SK-N-SH (cell line): Measurements from ENCODE around the gene MAST4. TPM values are rescaled to one million over a fixed set of nuclear protein-coding genes. Genes with fewer than 3 reads are reported as not detected.
A peak's percentile ranks its signal among the peaks of the same experiment; 100 is the strongest.

Source experiments
- CTCF ChIA-PET: fragments of 300-600, 350-600 bp; formaldehyde crosslinking; extraction: SDS; loops from one replicate; lab custom pipeline; 2021; lab: Yijun Ruan, JAX
- POLR2A ChIA-PET: fragments of 350-600 bp; sonication (Branson Sonifier 250); formaldehyde crosslinking; extraction: SDS; loops from one replicate; lab custom pipeline; 2020; ENCODE audit warnings: antibody characterized with exemption, inconsistent platforms; lab: Yijun Ruan, JAX
- DNase-seq: peaks from one replicate; pipeline ENCODE4 v3.0.0; 2012
- H2AFZ ChIP-seq: fragments of 200-600 bp; sonication (generic); 2 replicates; pipeline ENCODE4 v1.8.1; 2016; ENCODE audit warnings: antibody characterized with exemption, mild to moderate bottlenecking, low read depth
- H3F3A ChIP-seq: fragments of 200-600 bp; sonication (generic); replicated peaks from 2 replicates; pipeline ENCODE3; 2016; ENCODE audit warnings: antibody characterized with exemption, mild to moderate bottlenecking; ENCODE audit not compliant: insufficient read depth
- H3K27ac ChIP-seq, 2 experiments: fragments of 200-500 bp in 1 of 2; fragments of 200-600 bp in 1 of 2; sonication (Bioruptor generic) in 1 of 2; sonication (generic), shearing (Covaris generic) in 1 of 2; 2 replicates each; pipeline versions ENCODE4 v1.5.1 to v1.6.1; 2014 to 2016; ENCODE audit warnings: low read depth in 2 of 2, inconsistent platforms in 1 of 2, low read length in 1 of 2, mild to moderate bottlenecking in 1 of 2, mixed read lengths in 1 of 2
- H3K27me3 ChIP-seq: fragments of 200-600 bp; sonication (generic), shearing (Covaris generic); 2 replicates; pipeline ENCODE4 v1.6.1; 2016; ENCODE audit warnings: mixed run types; ENCODE audit not compliant: insufficient read depth
- H3K36me3 ChIP-seq, 2 experiments: fragments of 200-500 bp in 1 of 2; fragments of 200-600 bp in 1 of 2; sonication (Bioruptor generic) in 1 of 2; sonication (generic) in 1 of 2; replicated peaks in 1 of 2; 2 replicates each; pipeline versions ENCODE3 to v1.5.1; 2014 to 2016; ENCODE audit warnings: low read length in 1 of 2, mild to moderate bottlenecking in 1 of 2; ENCODE audit not compliant: insufficient read depth in 2 of 2, control insufficient read depth in 1 of 2
- H3K4me1 ChIP-seq, 2 experiments: fragments of 200-500 bp in 1 of 2; fragments of 200-600 bp in 1 of 2; sonication (Bioruptor generic) in 1 of 2; sonication (generic), shearing (Covaris generic) in 1 of 2; 2 replicates each; pipeline versions ENCODE4 v1.5.1 to v1.6.1; 2014 to 2016; ENCODE audit warnings: low read depth in 1 of 2, low read length in 1 of 2, mixed run types in 1 of 2; ENCODE audit not compliant: insufficient read depth in 2 of 2, control insufficient read depth in 1 of 2
- H3K4me2 ChIP-seq: fragments of 200-600 bp; sonication (generic), shearing (Covaris generic); 2 replicates; pipeline ENCODE4 v1.6.1; 2017; ENCODE audit warnings: mixed run types
- H3K4me3 ChIP-seq, 2 experiments: fragments of 200-500 bp in 1 of 2; fragments of 200-600 bp in 1 of 2; sonication (Bioruptor generic) in 1 of 2; sonication (generic), shearing (Covaris generic) in 1 of 2; 2 replicates each; pipeline versions ENCODE4 v1.5.1 to v1.8.1; 2014 to 2016; ENCODE audit warnings: low read depth in 2 of 2, inconsistent platforms in 1 of 2, low read length in 1 of 2, mild to moderate bottlenecking in 1 of 2, mixed read lengths in 1 of 2, moderate library complexity in 1 of 2
- H3K79me2 ChIP-seq: fragments of 200-600 bp; sonication (generic); 2 replicates; pipeline ENCODE4 v1.8.1; 2017; ENCODE audit warnings: mild to moderate bottlenecking; ENCODE audit not compliant: insufficient read depth
- H3K9ac ChIP-seq: fragments of 200-600 bp; sonication (generic); 2 replicates; pipeline ENCODE4 v1.6.1; 2017; ENCODE audit warnings: mixed run types
- H3K9me2 ChIP-seq: fragments of 200-600 bp; sonication (generic); 2 replicates; pipeline ENCODE4 v1.6.1; 2017; ENCODE audit warnings: mixed run types
- H3K9me3 ChIP-seq: fragments of 200-600 bp; sonication (generic); 2 replicates; pipeline ENCODE4 v1.6.1; 2017; ENCODE audit warnings: mixed run types, mild to moderate bottlenecking, moderate library complexity
- H4K20me1 ChIP-seq: fragments of 200-600 bp; sonication (generic); 2 replicates; pipeline ENCODE4 v1.6.1; 2017; ENCODE audit warnings: mild to moderate bottlenecking, mixed run types; ENCODE audit not compliant: insufficient read depth
- CTCF ChIP-seq: fragments of 200-600 bp; sonication (generic); IDR thresholded peaks from 2 replicates; pipeline ENCODE4 v1.6.1; 2017; ENCODE audit warnings: antibody characterized with exemption, mild to moderate bottlenecking, moderate library complexity
- ELF1 ChIP-seq: IDR thresholded peaks from 2 replicates; pipeline ENCODE4 v1.4.0; 2012
- EP300 ChIP-seq, 2 experiments: IDR thresholded peaks; 2 replicates each; pipeline versions ENCODE4 v1.4.0 to v1.6.1; 2012; ENCODE audit warnings: borderline replicate concordance in 1 of 2, low read depth in 1 of 2, low read length in 1 of 2
- FOSL2 ChIP-seq: IDR thresholded peaks from 2 replicates; pipeline ENCODE4 v1.4.0; 2012; ENCODE audit warnings: low read depth, mild to moderate bottlenecking, moderate library complexity, borderline replicate concordance
- FOXM1 ChIP-seq: IDR thresholded peaks from 2 replicates; pipeline ENCODE4 v1.4.0; 2012; ENCODE audit warnings: low read depth, mild to moderate bottlenecking
- GATA2 ChIP-seq: sonication (generic); formaldehyde crosslinking; IDR thresholded peaks from 2 replicates; pipeline ENCODE4 v1.5.0; 2020; ENCODE audit warnings: mild to moderate bottlenecking, missing genetic modification reagents
- IRF3 ChIP-seq: fragments of 150-350 bp; IDR thresholded peaks from 2 replicates; pipeline ENCODE4 v1.6.1; 2016; ENCODE audit warnings: mild to moderate bottlenecking, low read depth, low read length
- MEF2A ChIP-seq: IDR thresholded peaks from 2 replicates; pipeline ENCODE4 v1.4.0; 2012; ENCODE audit warnings: low read depth, borderline replicate concordance
- PBX3 ChIP-seq: IDR thresholded peaks from 2 replicates; pipeline ENCODE4; 2012
- POLR2AphosphoS5 ChIP-seq: IDR thresholded peaks from 2 replicates; pipeline ENCODE4 v1.6.1; 2012; ENCODE audit warnings: low read depth, low read length
- RAD21 ChIP-seq: IDR thresholded peaks from 2 replicates; pipeline ENCODE4 v1.6.1; 2012; ENCODE audit warnings: mild to moderate bottlenecking, low read length
- RXRA ChIP-seq: IDR thresholded peaks from 2 replicates; pipeline ENCODE4 v1.4.0; 2012; ENCODE audit warnings: low read depth, mild to moderate bottlenecking, borderline replicate concordance
- SIN3A ChIP-seq: IDR thresholded peaks from 2 replicates; pipeline ENCODE4 v1.6.1; 2012; ENCODE audit warnings: low read depth, mild to moderate bottlenecking, low read length, moderate library complexity, borderline replicate concordance
- TAF1 ChIP-seq: IDR thresholded peaks from 2 replicates; pipeline ENCODE4 v1.6.1; 2012; ENCODE audit warnings: low read depth, mild to moderate bottlenecking, low read length, moderate library complexity, borderline replicate concordance
- TCF12 ChIP-seq: IDR thresholded peaks from 2 replicates; pipeline ENCODE4 v1.4.0; 2012
- TEAD4 ChIP-seq: IDR thresholded peaks from 2 replicates; pipeline ENCODE4 v1.4.0; 2012; ENCODE audit warnings: mild to moderate bottlenecking, borderline replicate concordance; ENCODE audit not compliant: insufficient read depth
- ZBTB33 ChIP-seq: IDR thresholded peaks from 2 replicates; pipeline ENCODE4 v1.4.0; 2012; ENCODE audit warnings: low read depth, borderline replicate concordance
- WGBS: methylation state at CpG from one replicate; pipeline ENCODE4 v1.1.6; 2017; ENCODE audit warnings: low lambda C conversion rate; 5-methylcytosine and 5-hydroxymethylcytosine counted together
- polyA plus RNA-seq, 3 experiments: library from polyadenylated mRNA; depleted of rRNA; stranded (reverse); fragments of >200 nt; gene quantifications; 2 replicates each; pipeline ENCODE4 v1.2.3, GENCODE V29; 2012

MAST4 gene
- polyA plus RNA-seq, 1 of the 3 experiments (the other 2 are of a cell fraction) = 2.2 TPM

GRCh38 chr5:67015541-67016191 lies 419.5 kb downstream of the MAST4 start (continued):
- TF ChIP-seq CTCF (no peak), FOSL2 (peak; percentile 92), MEF2A (peak; percentile 48; the same call in 1 of the 2 replicates), SIN3A (0 out of 2 replicates have a peak, but pooled peaks have one; percentile 20), RXRA (peak; percentile 94; the same call in 1 of the 2 replicates), PBX3 (peak; percentile 63), ELF1 (no peak), GATA2 (no peak), ZBTB33 (no peak), TAF1 (no peak), RAD21 (no peak), TEAD4 (peak; percentile 81)

- Histone ChIP-seq H3K27me3 (no peaks in the 10 kb centered on the region), H3K79me2 (no peaks in the 10 kb centered on the region), H3F3A (peaks cover 6% of the 10 kb centered on the region), H3K9me3 (no peaks in the 10 kb centered on the region), H3K4me1 (peaks cover 0 to 2% of the 10 kb centered on the region in 2 experiments; a peak in 2 of 4 replicates), H3K27ac (no peak overlapping the region), H3K9me2 (no peaks in the 10 kb centered on the region), H2AFZ (no peak overlapping the region), H3K9ac (no peak overlapping the region), H3K36me3 (no peaks in the 10 kb centered on the region), H4K20me1 (no peaks in the 10 kb centered on the region), H3K4me3 (no peak overlapping the region), H3K4me2 (no peak overlapping the region)
- WGBS = 97% methylated on average over 7 of the region's 7 CpGs
- ChIA-PET CTCF (interaction anchor here (0.9 kb wide), 1 partner anchor 11 kb away, joined by 3 read pairs; no protein-coding TSS in a partner anchor), POLR2A (no interaction called here)
- TF ChIP-seq CTCF (no peak), RAD21 (no peak), FOXM1 (no peak), IRF3 (no peak), TCF12 (no peak), SIN3A (no peak), EP300 (IDR thresholded peaks at IDR 0.05; ENCODE audit: borderline replicate concordance in 1 of 2, low read depth in 1 of 2, low read length in 1 of 2) (no peak), ELF1 (no peak), POLR2AphosphoS5 (no peak), FOSL2 (no peak)
- DNase-seq = no peak
These were observed 423.1 kb downstream of the MAST4 start for GRCh38 chr5:67019065-67019845.
